Body of pancreas (tissue), 4 donors: ENCODE results near the gene CTSL. TPM values are rescaled to one million over a fixed set of nuclear protein-coding genes. Genes with fewer than 3 reads are reported as not detected.

Experiments used
- ATAC-seq: fragments of 150-250 bp; one replicate; pipeline ENCODE4 v1.9.1; 2016
- DNase-seq, 4 donors: peaks; one replicate each; pipeline ENCODE4 v3.0.0-alpha.2; 2019
- H3K27ac ChIP-seq, 4 donors: fragments of 200-600 bp; sonication (generic); 1 replicate in 3 of 4; 2 replicates in 1 of 4; pipeline versions ENCODE4 v1.5.1 to v1.6.1; 2016 to 2019; ENCODE audit warnings: mild to moderate bottlenecking in 1 of 4, mixed read lengths in 1 of 4, moderate library complexity in 1 of 4
- H3K27me3 ChIP-seq, 2 donors: fragments of 200-600 bp; sonication (generic); one replicate each; pipeline ENCODE4 v1.6.0; 2016; ENCODE audit warnings: mild to moderate bottlenecking in 1 of 2
- H3K36me3 ChIP-seq, 2 donors: fragments of 200-600 bp; sonication (generic); replicated peaks in 1 of 2; 2 replicates each; pipeline ENCODE4 v1.5.1; 2016; ENCODE audit warnings: low read depth in 2 of 2; ENCODE audit not compliant: insufficient read depth in 1 of 2
- H3K4me1 ChIP-seq: fragments of 200-600 bp; sonication (generic); one replicate; pipeline ENCODE4 v1.6.0; 2016
- H3K4me3 ChIP-seq, 2 donors: fragments of 200-600 bp; sonication (generic); 1 replicate in 1 of 2; 2 replicates in 1 of 2; pipeline ENCODE4 v1.5.1; 2016 to 2019
- H3K9me3 ChIP-seq, 3 donors: fragments of 200-600 bp; sonication (generic); 1 replicate in 2 of 3; 2 replicates in 1 of 3; pipeline ENCODE4 v1.5.1; 2016
- POLR2A ChIP-seq, 3 donors: fragments of 450-650 bp; IDR thresholded peaks; one replicate each; pipeline ENCODE4 v1.6.1; 2016; ENCODE audit warnings: antibody characterized with exemption in 3 of 3, mild to moderate bottlenecking in 2 of 3
- WGBS, 2 donors: methylation state at CpG; one replicate each; pipeline ENCODE4 v1.1.5; 2017; 5-methylcytosine and 5-hydroxymethylcytosine counted together
- intact Hi-C: fragments of 100-400 bp; cut with DNase I; formaldehyde crosslinking; loops from one replicate; pipeline ENCODE4 v1.15.1; 2023
- total RNA-seq, 2 donors: library from RNA; depleted of rRNA; stranded (reverse); fragments of >200 nt; gene quantifications; one replicate each; pipeline ENCODE4 v1.1.0, GENCODE V29; 2016
- TF ChIP-seq, protein P1 (sequence below), 7 experiments: fragments of 450-650 bp in 4 of 7; fragments of 200-600 bp in 3 of 7; sonication (generic) in 3 of 7; IDR thresholded peaks; one replicate each; pipeline ENCODE4 v1.5.1; 2016 to 2019; ENCODE audit warnings: antibody characterized with exemption in 7 of 7

Gene CTSL
- total RNA-seq, 2 donors from 2014 or later = 45.8 to 60.2 TPM

DNA sequence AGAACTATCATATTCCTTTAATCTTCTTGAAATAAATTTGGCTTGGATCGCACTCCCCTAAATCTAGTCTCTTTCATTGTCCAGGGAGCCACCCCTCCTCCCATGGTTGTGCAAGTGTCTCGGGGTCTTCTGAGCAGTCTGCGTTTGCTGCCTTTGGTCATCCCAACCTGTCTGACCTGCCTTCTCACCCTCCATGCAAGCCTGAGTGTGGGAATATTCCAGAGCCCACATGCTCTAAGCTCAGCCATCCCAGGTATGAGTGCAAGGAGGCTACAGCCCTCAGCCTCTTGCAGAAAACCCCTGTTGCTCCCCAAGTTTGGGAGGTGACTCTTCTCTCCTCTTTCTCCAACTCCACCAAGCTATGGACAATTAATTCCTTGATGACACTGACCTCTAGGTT lies 7.7 kb upstream of the CTSL start:
- H3K4me1 ChIP-seq = peaks cover 25% of the 10 kb centered on the region
- intact Hi-C loops = no loop called here
- H3K27ac ChIP-seq = no peak overlapping the region
- no peak overlapping the region for H3K4me3 ChIP-seq
- H3K36me3 ChIP-seq = no peaks in the 10 kb centered on the region
- H3K9me3 ChIP-seq = no peaks in the 10 kb centered on the region
- no peaks in the 10 kb centered on the region for H3K27me3 ChIP-seq
- DNase-seq (no peak), ATAC-seq (no peak)
- WGBS, 2 donors = 98% methylated on average over 3 of the region's 3 CpGs
- TF ChIP-seq, protein P1, sequence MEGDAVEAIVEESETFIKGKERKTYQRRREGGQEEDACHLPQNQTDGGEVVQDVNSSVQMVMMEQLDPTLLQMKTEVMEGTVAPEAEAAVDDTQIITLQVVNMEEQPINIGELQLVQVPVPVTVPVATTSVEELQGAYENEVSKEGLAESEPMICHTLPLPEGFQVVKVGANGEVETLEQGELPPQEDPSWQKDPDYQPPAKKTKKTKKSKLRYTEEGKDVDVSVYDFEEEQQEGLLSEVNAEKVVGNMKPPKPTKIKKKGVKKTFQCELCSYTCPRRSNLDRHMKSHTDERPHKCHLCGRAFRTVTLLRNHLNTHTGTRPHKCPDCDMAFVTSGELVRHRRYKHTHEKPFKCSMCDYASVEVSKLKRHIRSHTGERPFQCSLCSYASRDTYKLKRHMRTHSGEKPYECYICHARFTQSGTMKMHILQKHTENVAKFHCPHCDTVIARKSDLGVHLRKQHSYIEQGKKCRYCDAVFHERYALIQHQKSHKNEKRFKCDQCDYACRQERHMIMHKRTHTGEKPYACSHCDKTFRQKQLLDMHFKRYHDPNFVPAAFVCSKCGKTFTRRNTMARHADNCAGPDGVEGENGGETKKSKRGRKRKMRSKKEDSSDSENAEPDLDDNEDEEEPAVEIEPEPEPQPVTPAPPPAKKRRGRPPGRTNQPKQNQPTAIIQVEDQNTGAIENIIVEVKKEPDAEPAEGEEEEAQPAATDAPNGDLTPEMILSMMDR (IDR thresholded peaks at IDR 0.05) = no peak
- TF ChIP-seq POLR2A (IDR thresholded peaks at IDR 0.05) = no peak

DNA sequence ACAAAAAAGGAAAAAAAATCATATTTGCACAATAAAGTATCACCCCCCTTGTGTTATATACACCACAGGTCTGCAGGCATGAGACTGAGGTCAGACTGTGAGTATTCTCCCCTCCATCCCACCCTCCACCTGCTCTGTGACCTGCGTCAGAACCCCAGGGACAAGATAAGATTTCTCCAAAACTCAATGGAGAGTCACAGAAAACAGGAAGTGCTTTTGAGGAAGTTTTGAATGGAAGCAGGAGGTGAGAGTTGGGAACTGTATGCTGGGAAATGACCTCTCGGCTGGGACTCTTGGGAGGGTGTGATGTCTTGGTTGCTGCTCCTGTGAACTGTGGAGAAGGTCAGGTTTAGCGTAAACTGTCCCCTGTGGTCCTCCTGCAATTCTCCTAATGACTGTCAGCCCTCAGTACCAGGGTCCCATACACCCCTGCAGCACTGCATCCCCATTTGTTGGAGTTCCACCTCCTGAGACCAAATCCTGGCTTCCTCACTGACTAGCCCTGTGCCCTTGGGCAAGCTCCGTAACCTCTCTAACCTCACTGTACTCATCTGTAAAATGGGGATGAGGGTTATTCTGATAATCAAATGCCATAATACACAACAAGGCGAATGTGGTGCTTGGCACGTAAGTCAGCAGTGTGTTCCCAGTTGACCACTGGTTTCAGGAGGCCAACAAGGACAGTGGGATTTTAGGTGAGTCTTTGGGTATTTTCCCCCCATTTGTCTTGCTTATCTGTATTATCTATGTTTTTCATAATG lies 6.9 kb upstream of the CTSL start:
- TF ChIP-seq POLR2A (IDR thresholded peaks at IDR 0.05) = no peak
- TF ChIP-seq, protein P1 (IDR thresholded peaks at IDR 0.05) = no peak
- no peaks in the 10 kb centered on the region for H3K9me3 ChIP-seq
- WGBS, 2 donors = 86 to 87% methylated on average over 6 of the region's 6 CpGs
- ATAC-seq (no peak), DNase-seq (no peak)
- no peak overlapping the region for H3K27ac ChIP-seq
- H3K4me3 ChIP-seq = no peak overlapping the region
- intact Hi-C loops = no loop called here
- H3K4me1 ChIP-seq = peaks cover 18% of the 10 kb centered on the region
- H3K36me3 ChIP-seq = no peaks in the 10 kb centered on the region
- H3K27me3 ChIP-seq = no peaks in the 10 kb centered on the region

DNA sequence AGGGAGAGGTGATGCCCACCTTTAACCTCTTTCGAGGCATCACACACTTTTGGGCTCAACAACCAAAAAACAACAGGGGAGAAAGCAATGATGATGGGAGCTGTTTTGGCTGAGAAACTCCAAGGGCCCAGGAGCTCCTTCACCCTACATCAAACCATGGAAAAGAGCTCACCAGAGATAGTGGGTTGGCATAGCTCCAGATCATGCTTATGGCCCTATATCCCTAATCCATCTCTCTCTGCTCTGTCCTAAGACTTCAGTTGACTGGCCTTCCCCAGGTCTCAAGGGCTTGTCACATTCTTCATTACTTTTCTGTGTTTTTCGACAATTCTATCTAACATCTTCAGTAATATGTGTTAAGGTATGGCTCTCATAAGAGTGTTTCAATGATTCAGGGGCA lies 5.7 kb upstream of the CTSL start:
- intact Hi-C loops = no loop called here
- DNase-seq = no peak

DNA sequence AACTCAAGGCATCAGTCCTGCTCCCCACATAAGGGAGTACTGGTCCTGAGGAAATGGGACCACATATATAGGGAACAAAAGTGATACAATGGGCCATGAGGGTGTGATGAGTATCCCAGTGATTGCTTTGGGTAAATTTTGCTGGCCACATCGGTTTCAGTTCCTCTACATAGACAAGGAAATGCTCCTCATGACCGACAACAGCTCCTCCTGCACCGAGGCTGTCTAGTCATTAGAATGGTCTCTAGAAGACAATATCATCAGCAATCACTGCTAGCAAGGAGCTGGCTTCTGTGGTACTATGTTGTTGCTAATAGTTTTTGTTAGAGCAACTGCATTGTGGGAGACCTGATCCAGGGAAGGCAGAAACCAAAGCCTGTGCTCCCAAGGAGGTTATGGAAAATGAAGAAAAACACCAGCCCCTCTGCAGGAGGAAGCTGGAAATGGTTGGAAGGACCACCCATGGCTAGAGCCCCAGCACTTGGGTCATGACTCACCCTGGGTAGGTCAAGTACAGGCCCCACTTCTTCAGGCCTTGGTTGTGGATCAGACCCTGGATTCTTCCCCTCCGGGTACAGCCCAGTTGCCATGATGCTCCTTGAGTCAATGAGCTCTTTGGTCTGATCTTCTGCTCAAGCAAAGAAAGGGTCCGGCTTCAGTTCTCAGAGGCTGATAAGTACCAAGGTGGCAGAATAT lies 3.4 kb upstream of the CTSL start:
- no peaks in the 10 kb centered on the region for H3K9me3 ChIP-seq
- peak overlapping the region in 1 of 4 donors; percentile 57 for H3K27ac ChIP-seq
- WGBS, 2 donors = 84 to 92% methylated on average over 5 of the region's 5 CpGs
- TF ChIP-seq, protein P1 (IDR thresholded peaks at IDR 0.05) = no peak
- TF ChIP-seq POLR2A (IDR thresholded peaks at IDR 0.05) = peak in 1 of 3 donors; percentile 12
- H3K4me1 ChIP-seq = peaks cover 16% of the 10 kb centered on the region
- H3K27me3 ChIP-seq = no peaks in the 10 kb centered on the region
- H3K36me3 ChIP-seq = no peaks in the 10 kb centered on the region
- intact Hi-C loops = no loop called here
- ATAC-seq (no peak), DNase-seq (peak in 1 of 4 donors; percentile 66)
- no peak overlapping the region for H3K4me3 ChIP-seq

More for the DNA sequence above, 5.7 kb upstream of the CTSL start:
- Histone ChIP-seq H3K27ac (no peak overlapping the region), H3K27me3 (no peaks in the 10 kb centered on the region), H3K36me3 (no peaks in the 10 kb centered on the region), H3K9me3 (no peaks in the 10 kb centered on the region), H3K4me1 (peaks cover 7% of the 10 kb centered on the region), H3K4me3 (no peak overlapping the region)
- WGBS, 2 donors = 96% methylated on average over 2 of the region's 2 CpGs
- TF ChIP-seq, protein P1 (IDR thresholded peaks at IDR 0.05) = no peak
- no peak for TF ChIP-seq POLR2A (IDR thresholded peaks at IDR 0.05)
- no peak for ATAC-seq
